GM18861 (cell line): Measurements from ENCODE around the gene BTBD2.

ENCODE experiments used
- ATAC-seq: cut with Tn5 transposase; IDR thresholded peaks from one replicate; pipeline ENCODE4 v1.9.1; 2021; ENCODE audit not compliant: unreplicated experiment

Gene BTBD2

GRCh38 chr19:1944916-1945561 lies 70.5 kb downstream of the BTBD2 start:
- no peak for ATAC-seq

- no peak for ATAC-seq
These were observed 71.2 kb downstream of the BTBD2 start for GRCh38 chr19:1944088-1944915.

GRCh38 chr19:1943661-1944087 lies 71.8 kb downstream of the BTBD2 start:
- ATAC-seq: no peak

GRCh38 chr19:1942934-1943555 lies 72.5 kb downstream of the BTBD2 start:
- no peak for ATAC-seq

- no peak for ATAC-seq
These were observed 73.2 kb downstream of the BTBD2 start for GRCh38 chr19:1942078-1942933.

GRCh38 chr19:1941146-1942077 lies 74.1 kb downstream of the BTBD2 start, which contains the start of gene CSNK1G2:
Gene CSNK1G2 (plus strand): TSS chr19:1941172. CDS start chr19:1969773, 28,601 bp downstream.
- no peak for ATAC-seq

GRCh38 chr19:1938071-1938470 lies 77.4 kb downstream of the BTBD2 start:
- no peak for ATAC-seq

GRCh38 chr19:1936916-1937610 lies 78.5 kb downstream of the BTBD2 start:
- ATAC-seq: no peak

GRCh38 chr19:1936430-1936829 lies 79.1 kb downstream of the BTBD2 start:
- ATAC-seq: no peak

GRCh38 chr19:1935484-1936208 lies 79.9 kb downstream of the BTBD2 start:
- ATAC-seq: no peak
